ENCODE results near the gene LRP8.

The LRP8 gene

GRCh38 chr1:53294567-53294966 is 33.3 kb downstream of the LRP8 start:
- Histone ChIP-seq H2AFZ (ENCODE audit: low read depth) (no peak overlapping the region), H3K9ac (no peak overlapping the region), H3K4me1 (ENCODE audit: low read depth, poor library complexity, severe bottlenecking) (peaks cover 47% of the 10 kb centered on the region), H3K4me3 (IDR thresholded peaks at IDR 0.05; ENCODE audit: insufficient read depth, low read depth, low read length) (no peak overlapping the region), H3K27ac (no peak overlapping the region), H3K4me2 (peak overlapping the region; percentile 31; the same call in 1 of the 2 replicates), H3K79me2 (ENCODE audit: insufficient read depth, low read depth) (peaks cover 73% of the 10 kb centered on the region), H3K36me3 (ENCODE audit: insufficient read depth) (peaks cover 8% of the 10 kb centered on the region; the same call in 1 of the 2 replicates), H4K20me1 (ENCODE audit: insufficient read depth) (peaks cover 14% of the 10 kb centered on the region), H3K27me3 (ENCODE audit: insufficient read depth, low read depth) (no peaks in the 10 kb centered on the region)
- TF ChIP-seq CTCF (conservative IDR thresholded peaks at IDR 0.05; ENCODE audit: low read depth, low read length) = no peak

- H3K4me1 ChIP-seq (ENCODE audit: low read depth, poor library complexity, severe bottlenecking) = peaks cover 47% of the 10 kb centered on the region
These were observed 33.8 kb downstream of the LRP8 start for GRCh38 chr1:53294061-53294460.

GRCh38 chr1:53293123-53293522 is 34.7 kb downstream of the LRP8 start:
- no peak for TF ChIP-seq CTCF (conservative IDR thresholded peaks at IDR 0.05; ENCODE audit: low read depth, low read length)
- Histone ChIP-seq H3K4me1 (ENCODE audit: low read depth, poor library complexity, severe bottlenecking) (peaks cover 47% of the 10 kb centered on the region), H3K4me2 (peak overlapping the region; percentile 31; the same call in 1 of the 2 replicates), H2AFZ (ENCODE audit: low read depth) (no peak overlapping the region), H3K27ac (peak overlapping the region; percentile 5; the same call in 1 of the 2 replicates), H3K27me3 (ENCODE audit: insufficient read depth, low read depth) (no peaks in the 10 kb centered on the region), H4K20me1 (ENCODE audit: insufficient read depth) (peaks cover 9% of the 10 kb centered on the region; the same call in 1 of the 2 replicates), H3K4me3 (IDR thresholded peaks at IDR 0.05; ENCODE audit: insufficient read depth, low read depth, low read length) (no peak overlapping the region), H3K9ac (no peak overlapping the region), H3K79me2 (ENCODE audit: insufficient read depth, low read depth) (peaks cover 59% of the 10 kb centered on the region), H3K36me3 (ENCODE audit: insufficient read depth) (peaks cover 12% of the 10 kb centered on the region; the same call in 1 of the 2 replicates)

More at GRCh38 chr1:53294061-53294460, 33.8 kb downstream of the LRP8 start:
- no peak overlapping the region for H2AFZ ChIP-seq (ENCODE audit: low read depth)
- no peak overlapping the region for H3K9ac ChIP-seq
- H3K79me2 ChIP-seq (ENCODE audit: insufficient read depth, low read depth) = peaks cover 68% of the 10 kb centered on the region
- no peak overlapping the region; the same call in 1 of the 2 replicates for H3K27ac ChIP-seq
- H3K36me3 ChIP-seq (ENCODE audit: insufficient read depth) = peaks cover 12% of the 10 kb centered on the region; the same call in 1 of the 2 replicates
- peak overlapping the region; percentile 31; the same call in 1 of the 2 replicates for H3K4me2 ChIP-seq
- TF ChIP-seq CTCF (conservative IDR thresholded peaks at IDR 0.05; ENCODE audit: low read depth, low read length) = no peak
- peaks cover 9% of the 10 kb centered on the region; the same call in 1 of the 2 replicates for H4K20me1 ChIP-seq (ENCODE audit: insufficient read depth)
- H3K27me3 ChIP-seq (ENCODE audit: insufficient read depth, low read depth) = no peaks in the 10 kb centered on the region
- no peak overlapping the region for H3K4me3 ChIP-seq (IDR thresholded peaks at IDR 0.05; ENCODE audit: insufficient read depth, low read depth, low read length)

- TF ChIP-seq CTCF (conservative IDR thresholded peaks at IDR 0.05; ENCODE audit: low read depth, low read length) = no peak
- Histone ChIP-seq H3K4me1 (ENCODE audit: low read depth, poor library complexity, severe bottlenecking) (peaks cover 47% of the 10 kb centered on the region), H3K4me2 (no peak overlapping the region; the same call in 1 of the 2 replicates), H3K27me3 (ENCODE audit: insufficient read depth, low read depth) (no peaks in the 10 kb centered on the region), H3K4me3 (IDR thresholded peaks at IDR 0.05; ENCODE audit: insufficient read depth, low read depth, low read length) (no peak overlapping the region), H2AFZ (ENCODE audit: low read depth) (no peak overlapping the region), H3K27ac (peak overlapping the region; percentile 5; the same call in 1 of the 2 replicates), H3K9ac (no peak overlapping the region), H3K79me2 (ENCODE audit: insufficient read depth, low read depth) (peaks cover 58% of the 10 kb centered on the region), H4K20me1 (ENCODE audit: insufficient read depth) (peaks cover 9% of the 10 kb centered on the region; the same call in 1 of the 2 replicates), H3K36me3 (ENCODE audit: insufficient read depth) (peaks cover 12% of the 10 kb centered on the region; the same call in 1 of the 2 replicates)
These were observed 35.2 kb downstream of the LRP8 start for GRCh38 chr1:53292690-53293089.

All from KMS-11 (cell line).